ENCODE data around the gene FYN.
"Not testable (repeated sequence)": the region's sequence is repeated elsewhere in the genome, so short reads cannot be mapped to it uniquely, and the experiment has no call there.

The FYN gene

DNA sequence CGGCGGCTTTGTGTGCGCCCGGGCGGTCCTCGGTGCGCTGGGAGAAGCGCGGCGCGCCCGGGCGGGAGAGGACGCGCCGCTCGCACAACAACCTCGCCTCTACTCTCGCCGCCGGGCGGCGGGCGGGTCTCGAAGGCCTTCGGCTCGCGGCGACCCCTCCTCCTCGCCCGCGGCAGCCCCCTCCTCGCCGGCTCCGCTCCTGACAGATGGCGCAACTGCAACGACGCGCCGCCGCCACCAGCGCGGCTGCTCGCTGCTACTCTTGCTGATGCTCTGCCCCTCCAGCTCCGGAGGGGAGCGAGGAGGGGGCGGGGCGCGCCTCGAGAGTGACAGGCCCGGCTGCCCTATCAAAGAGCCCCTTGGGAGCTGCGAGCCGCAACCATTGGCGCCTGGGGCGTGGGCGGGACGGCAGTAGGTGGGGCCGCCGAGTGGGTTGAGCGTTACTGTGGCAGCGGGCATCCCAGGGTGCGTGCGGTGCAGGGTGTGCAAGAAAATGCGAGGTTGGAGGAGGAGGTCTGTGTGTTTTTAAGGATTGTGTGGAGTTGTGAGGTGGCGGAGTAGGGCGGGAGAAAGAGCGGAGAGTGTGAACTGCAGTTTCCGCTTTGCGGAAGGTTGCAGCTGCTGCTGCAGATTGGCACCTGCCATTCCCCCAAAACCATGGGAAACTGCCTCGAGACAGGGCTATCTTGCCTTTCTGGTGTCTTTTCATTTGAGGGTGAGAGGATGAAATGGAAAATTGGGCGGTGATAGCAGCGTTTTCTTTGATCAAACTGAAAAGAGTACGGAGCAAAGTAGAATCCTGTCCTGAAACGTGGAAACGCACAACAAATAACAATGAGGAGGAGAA lies at the start of gene FYN:
TSS of gene FYN (minus strand) at position 275 of the 847 bp plus-strand sequence. CDS start 153,401 bp downstream, outside the sequence.
- DNase-seq = peak; percentile 98

DNA sequence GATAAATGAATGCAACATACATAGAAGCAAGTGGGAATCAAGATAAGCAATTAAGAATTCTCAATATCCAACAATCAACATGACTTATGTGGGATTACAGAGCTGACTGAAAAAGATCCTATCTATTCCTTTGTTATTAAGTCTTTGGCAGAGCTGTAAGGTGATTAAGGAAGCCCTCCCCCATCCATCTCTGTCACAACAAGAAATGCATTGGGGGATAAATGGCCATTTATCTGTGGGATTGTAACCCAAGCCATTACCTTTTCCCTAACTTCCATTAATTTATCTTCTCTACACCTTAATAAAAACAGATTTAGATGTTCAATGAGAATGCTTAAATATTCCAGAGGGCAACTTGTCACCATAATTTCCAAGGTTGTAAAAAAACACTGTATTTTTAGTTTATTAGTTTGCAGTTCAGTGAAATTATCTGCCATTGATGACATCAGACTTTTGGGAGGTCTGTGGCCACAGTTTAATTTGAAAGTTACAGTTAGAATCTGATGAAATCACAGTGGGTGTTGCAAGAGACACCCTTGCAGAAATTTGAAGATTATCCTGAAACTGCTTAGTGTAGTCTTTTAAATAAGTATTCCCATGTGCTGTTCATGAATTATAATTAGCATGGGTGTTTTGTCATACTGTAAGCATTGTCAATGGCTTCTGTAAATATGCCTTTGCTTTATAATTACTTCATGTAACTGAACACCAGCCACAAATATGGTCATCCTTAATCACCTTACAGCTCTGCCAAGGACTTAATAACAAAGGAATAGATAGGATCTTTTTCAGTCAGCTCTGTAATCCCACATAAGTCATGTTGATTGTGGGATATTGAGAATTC lies 49.4 kb upstream of the FYN start:
- no peak for DNase-seq

DNA sequence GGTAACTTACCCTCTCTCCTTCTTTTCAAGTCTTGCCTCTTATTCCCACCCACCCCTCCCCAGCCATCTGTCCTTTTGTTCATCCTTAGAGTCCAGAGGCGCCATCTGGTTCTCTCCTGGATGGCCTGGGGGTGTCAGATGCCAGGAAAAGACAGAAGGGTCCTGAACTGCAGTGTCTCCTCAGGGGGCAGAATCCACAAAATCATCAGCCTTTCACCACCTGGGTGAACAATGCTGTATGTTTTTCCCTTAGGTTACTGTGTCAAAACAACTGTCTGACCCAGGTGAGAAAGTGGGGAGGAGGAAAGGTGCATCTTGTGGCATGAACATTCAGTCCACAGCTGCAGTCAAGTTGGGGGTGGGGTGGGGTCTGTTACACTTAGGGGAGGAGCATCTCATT lies 47.9 kb upstream of the FYN start:
- DNase-seq = no peak

GRCh38 chr6:111920578-111920977 lies 47.3 kb upstream of the FYN start:
- DNase-seq = no peak

DNA sequence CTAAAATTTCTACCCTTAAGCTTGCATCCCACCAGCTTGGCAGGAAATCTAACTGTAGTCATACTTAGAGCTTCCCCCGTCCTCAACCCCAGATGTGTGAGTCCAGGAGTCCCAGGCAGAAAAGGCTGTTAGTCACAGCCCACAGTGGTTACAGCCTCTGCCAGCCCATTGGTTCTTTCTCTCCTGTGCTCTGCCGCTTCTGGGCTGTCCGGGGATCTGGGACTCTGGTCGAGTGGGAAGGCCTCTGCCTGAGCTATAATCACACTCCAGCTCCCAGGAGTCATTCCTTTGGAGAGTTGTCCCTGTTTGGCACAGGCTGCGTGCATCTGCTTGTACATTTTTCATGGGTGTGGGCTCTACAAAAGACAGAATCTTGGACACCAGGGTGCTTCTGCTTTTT lies 45.6 kb upstream of the FYN start:
- DNase-seq = no peak

DNA sequence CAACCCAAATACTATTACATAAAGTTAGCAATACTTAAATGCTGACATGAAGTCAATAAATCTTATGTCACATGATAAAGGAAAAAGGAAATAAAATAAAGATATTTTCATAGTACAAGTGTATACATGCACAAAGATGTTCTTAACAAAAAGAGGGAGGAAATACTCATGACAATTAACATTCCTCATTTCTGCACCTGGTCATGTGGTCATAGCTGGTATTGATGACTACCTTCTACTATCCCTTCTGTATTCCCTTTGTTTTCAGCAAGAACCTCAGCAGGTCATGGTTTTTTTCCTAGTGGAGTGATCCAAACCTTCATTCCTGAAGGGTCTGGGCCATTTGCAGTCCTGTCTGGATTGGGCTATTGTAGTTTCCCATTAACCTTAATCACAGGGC lies 43.5 kb upstream of the FYN start:
- no peak for DNase-seq

DNA sequence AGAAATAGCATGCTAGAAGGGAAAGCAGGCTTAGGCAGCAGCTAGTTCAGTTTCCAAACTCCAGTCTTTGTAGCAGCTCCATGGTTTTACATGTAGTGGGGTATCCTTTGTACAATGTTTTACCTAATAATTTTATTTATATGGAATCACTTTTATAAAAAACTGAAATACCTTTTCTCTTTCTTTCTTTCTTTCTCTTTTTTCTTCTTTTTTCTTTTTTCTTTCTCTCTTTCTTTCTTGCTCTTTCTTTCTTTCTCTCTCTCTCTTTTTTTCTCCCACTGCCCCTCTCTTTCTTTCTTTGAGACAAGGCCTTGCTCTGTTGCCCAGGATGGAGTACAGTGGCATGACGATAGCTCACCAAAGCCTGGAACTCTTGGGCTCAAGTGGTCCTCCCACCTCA lies 41.4 kb upstream of the FYN start:
- DNase-seq = no peak

DNA sequence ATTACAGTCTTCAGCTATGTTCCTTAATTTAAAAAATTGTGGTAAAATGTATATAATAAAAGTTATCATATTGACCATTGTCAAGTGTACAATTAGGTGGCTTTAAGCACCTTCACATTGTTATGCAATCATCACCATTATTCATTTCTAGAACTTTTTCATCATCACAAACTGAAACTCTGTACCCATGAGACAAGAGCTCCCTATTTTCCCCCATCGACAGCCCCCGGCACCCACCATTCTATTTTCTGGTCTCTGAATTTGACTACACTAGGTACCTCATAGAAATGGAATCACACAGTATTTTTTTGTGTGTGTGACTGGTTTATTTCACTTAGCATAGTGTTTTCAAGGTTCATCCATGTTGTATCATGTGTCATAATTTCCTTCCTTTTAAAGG lies 39.7 kb upstream of the FYN start:
- no peak for DNase-seq

GRCh38 chr6:111911428-111911827 lies 38.2 kb upstream of the FYN start:
- no peak for DNase-seq

- DNase-seq = no peak
Measured at GRCh38 chr6:111909238-111909637, 36.0 kb upstream of the FYN start.

DNA sequence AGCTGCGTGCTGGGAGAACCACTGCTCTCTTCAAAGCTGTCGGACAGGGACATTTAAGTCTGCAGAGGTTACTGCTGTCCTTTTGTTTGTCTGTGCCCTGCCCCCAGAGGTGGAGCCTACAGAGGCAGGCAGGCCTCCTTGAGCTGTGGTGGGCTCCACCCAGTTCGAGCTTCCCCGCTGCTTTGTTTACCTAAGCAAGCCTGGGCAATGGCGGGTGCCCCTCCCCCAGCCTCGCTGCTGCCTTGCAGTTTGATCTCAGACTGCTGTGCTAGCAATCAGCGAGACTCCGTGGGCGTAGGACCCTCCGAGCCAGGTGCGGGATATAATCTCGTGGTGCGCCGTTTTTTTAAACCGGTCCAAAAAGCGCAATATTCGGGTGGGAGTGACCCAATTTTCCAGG lies 35.1 kb upstream of the FYN start:
- DNase-seq = not testable (repeated sequence)

DNA sequence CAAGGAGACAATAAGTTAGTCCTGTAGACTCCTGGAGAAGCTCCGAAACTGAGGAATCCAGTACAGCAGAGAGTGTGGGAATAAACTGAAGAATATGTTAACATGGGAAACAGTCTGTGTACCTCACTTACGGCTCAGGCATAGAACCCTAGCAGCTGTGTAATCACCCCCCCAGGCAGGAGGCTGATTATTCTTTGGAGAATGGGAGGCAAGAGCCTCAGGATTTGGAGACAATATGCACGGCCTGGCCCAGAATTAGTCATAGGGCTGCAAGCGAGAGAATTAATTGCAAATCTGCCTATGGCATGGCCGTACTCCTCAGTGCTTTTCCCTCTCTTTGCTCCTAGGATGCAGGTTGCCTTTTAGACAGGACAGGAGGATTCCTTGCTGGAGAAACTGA lies 27.5 kb upstream of the FYN start:
- DNase-seq = no peak

GRCh38 chr6:111899531-111899930 lies 26.3 kb upstream of the FYN start:
- DNase-seq = no peak

DNA sequence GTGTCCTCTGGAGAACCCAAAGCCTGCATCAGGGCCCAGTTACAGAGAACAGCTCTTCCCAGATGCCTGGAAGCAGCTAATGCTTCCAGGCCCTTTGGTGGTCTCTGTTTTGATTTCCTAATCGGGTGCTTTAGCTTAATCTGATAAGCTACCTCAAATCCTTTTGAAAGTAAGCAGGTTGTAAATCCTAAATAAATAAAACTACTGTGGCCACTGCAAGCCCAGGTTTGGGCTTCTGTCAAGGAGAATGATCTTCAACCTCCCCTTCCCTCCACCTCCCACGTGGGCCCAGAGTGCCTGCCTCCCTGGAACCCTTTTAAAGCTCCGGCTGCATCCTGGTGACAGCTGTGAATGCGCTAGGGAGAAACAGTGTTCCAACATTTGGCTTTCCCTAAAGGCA lies 25.2 kb upstream of the FYN start:
- DNase-seq = no peak

- no peak for DNase-seq
Measured at GRCh38 chr6:111894951-111895350, 21.7 kb upstream of the FYN start.

GRCh38 chr6:111894272-111894671 lies 21.0 kb upstream of the FYN start:
- no peak for DNase-seq

- no peak for DNase-seq
Measured at GRCh38 chr6:111892431-111892830, 19.2 kb upstream of the FYN start.

DNA sequence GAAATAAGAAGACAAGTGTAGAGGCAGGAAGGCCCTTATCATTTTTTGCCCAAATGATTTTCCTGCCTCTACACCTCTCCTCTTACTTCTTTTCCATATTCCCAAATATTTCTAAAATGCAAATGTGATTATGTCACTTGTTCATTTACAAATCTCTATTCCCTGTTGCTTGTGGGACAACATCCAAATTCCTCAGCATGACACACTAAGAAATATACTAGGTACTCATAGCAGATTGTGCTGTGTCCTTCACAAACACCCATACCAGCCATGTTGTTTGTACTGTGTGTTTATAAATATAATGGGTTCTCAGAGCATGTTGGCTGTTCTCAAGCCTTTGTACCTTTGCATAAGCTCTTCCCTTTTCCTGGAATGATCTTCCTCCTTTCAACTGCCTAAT lies 17.7 kb upstream of the FYN start:
- DNase-seq = no peak

DNA sequence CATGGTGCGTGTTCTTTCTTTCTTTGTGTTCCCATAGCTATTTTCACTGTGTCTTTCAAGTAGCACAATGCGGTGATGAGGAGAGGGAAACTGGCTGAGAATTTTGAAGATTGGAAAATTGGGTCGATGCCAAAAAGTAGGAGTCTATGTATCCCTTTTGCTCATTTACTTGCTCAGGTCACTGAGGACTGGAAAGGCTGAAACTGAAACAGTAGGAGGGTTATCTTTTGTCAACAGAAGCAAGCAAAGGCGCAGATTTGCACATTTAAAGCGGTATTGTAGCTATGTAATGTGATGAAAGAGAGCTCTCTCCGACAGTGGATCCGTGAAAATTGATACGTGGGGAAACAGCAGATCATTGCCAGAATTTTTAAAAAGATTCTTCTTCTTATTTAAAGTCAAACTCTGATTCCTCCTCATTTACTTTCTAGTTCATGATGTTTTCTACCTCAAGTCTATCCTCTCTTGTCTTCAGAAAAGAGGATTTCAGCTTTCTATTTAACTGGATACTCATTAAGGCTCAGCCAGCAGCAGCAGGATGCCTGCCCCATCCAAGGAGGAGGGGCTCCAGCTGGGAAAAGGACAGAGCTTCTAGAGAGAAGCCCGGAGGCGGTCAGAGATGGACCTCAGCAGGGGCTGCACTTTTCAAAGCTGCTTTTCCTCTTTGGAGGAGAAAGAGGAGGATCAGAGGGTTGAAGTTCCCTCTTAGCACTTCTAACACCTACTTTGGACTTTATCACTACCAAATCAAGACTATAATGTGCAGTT lies 15.9 kb upstream of the FYN start:
- DNase-seq = no peak

DNA sequence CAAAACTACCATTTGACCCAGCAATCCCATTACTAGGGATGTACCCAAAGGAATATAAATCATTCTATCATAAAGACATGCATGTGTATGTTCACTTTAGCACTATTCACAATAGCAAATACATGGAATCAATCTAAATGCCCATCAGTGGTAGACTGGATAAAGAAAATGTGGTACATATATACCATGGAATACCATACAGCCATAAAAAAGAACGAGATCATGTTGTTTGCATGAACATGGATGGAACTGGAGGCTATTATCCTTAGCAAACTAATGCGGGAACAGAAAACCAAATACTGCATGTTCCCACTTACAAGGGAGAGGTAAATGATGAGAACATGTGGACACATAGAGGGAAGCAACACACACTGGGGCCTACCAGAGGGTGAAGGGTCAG lies 13.5 kb upstream of the FYN start:
- not testable (repeated sequence) for DNase-seq

GRCh38 chr6:111885373-111886027 lies 12.2 kb upstream of the FYN start:
- DNase-seq = no peak

- no peak for DNase-seq
Measured at GRCh38 chr6:111884068-111884467, 10.8 kb upstream of the FYN start.

All from CD4-positive, alpha-beta T cell treated with Interleukin-12 subunit alpha and Interleukin-12 subunit beta, for 1 hour (primary cell).